WTC11 (cell line): Measurements from ENCODE around the gene SFMBT1.

Experiments used
- GABPB1 ChIP-seq: sonication (generic); formaldehyde crosslinking; IDR thresholded peaks from 2 replicates; pipeline ENCODE4 v1.8.1; 2023; ENCODE audit warnings: mild to moderate bottlenecking, missing genetic modification reagents
- MXD4 ChIP-seq: fragments of 250-450 bp; sonication (Bioruptor Pico); IDR thresholded peaks from 2 replicates; pipeline ENCODE4 v1.8.0; 2021; ENCODE audit warnings: mild to moderate bottlenecking, moderate library complexity, borderline replicate concordance
- NFE2L1 ChIP-seq: sonication (generic); formaldehyde crosslinking; IDR thresholded peaks from 2 replicates; pipeline ENCODE4 v1.8.1; 2023; ENCODE audit warnings: missing genetic modification reagents
- NFYB ChIP-seq: sonication (generic); formaldehyde crosslinking; conservative IDR thresholded peaks from 2 replicates; pipeline ENCODE4 v1.8.0; 2022; ENCODE audit warnings: low read depth, missing genetic modification reagents
- RORB ChIP-seq: fragments of 250-450 bp; sonication (Bioruptor Pico); IDR thresholded peaks from 2 replicates; pipeline ENCODE4 v1.9.0; 2021; ENCODE audit warnings: mild to moderate bottlenecking
- SMAD3 ChIP-seq: sonication (generic); formaldehyde crosslinking; IDR thresholded peaks from 2 replicates; pipeline ENCODE4 v1.8.0; 2022; ENCODE audit warnings: missing genetic modification reagents, mild to moderate bottlenecking, borderline replicate concordance
- ZNF138 ChIP-seq: sonication (generic); formaldehyde crosslinking; conservative IDR thresholded peaks from 2 replicates; pipeline ENCODE4 v1.8.1; 2022; ENCODE audit warnings: mild to moderate bottlenecking, moderate library complexity, missing genetic modification reagents
- TF ChIP-seq, protein P1 (sequence below): fragments of 200-600 bp; IDR thresholded peaks from 2 replicates; pipeline ENCODE4 v1.8.0; 2022; ENCODE audit warnings: antibody characterized with exemption
- TF ChIP-seq, protein P2 (sequence below): sonication (generic); formaldehyde crosslinking; IDR thresholded peaks from 2 replicates; pipeline ENCODE4 v1.8.0; 2023; ENCODE audit warnings: missing genetic modification reagents
- TF ChIP-seq, protein P3 (sequence below): sonication (generic); formaldehyde crosslinking; IDR thresholded peaks from 2 replicates; pipeline ENCODE4 v1.8.0; 2022; ENCODE audit warnings: mild to moderate bottlenecking, missing genetic modification reagents
- TF ChIP-seq, protein P4 (sequence below): sonication (generic); formaldehyde crosslinking; IDR thresholded peaks from 2 replicates; pipeline ENCODE4 v1.8.1; 2023; ENCODE audit warnings: mild to moderate bottlenecking, missing genetic modification reagents
- TF ChIP-seq, protein P5 (sequence below): sonication (generic); formaldehyde crosslinking; IDR thresholded peaks from 2 replicates; pipeline ENCODE4 v1.8.0; 2022; ENCODE audit warnings: mild to moderate bottlenecking, missing genetic modification reagents

DNA sequence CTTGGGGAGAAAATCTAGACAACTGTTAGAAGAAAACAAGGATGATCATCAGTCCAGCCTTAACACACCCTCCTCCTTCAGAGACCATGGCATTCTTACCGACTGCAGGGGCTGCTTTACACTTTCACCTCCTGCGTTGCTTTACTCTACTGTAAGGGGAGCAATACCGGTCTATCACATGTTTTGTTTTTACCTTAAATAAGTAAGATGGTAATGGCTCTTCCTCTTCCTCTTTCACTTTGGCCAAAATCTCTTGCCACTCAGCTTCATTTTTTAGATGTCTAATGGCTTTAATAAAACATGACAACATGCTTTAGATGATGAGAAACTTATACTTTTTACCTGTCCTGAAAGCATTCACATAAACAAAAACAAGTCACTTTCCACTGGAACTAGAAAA, 115.1 kb downstream of the SFMBT1 start:
- TF ChIP-seq, protein P1, sequence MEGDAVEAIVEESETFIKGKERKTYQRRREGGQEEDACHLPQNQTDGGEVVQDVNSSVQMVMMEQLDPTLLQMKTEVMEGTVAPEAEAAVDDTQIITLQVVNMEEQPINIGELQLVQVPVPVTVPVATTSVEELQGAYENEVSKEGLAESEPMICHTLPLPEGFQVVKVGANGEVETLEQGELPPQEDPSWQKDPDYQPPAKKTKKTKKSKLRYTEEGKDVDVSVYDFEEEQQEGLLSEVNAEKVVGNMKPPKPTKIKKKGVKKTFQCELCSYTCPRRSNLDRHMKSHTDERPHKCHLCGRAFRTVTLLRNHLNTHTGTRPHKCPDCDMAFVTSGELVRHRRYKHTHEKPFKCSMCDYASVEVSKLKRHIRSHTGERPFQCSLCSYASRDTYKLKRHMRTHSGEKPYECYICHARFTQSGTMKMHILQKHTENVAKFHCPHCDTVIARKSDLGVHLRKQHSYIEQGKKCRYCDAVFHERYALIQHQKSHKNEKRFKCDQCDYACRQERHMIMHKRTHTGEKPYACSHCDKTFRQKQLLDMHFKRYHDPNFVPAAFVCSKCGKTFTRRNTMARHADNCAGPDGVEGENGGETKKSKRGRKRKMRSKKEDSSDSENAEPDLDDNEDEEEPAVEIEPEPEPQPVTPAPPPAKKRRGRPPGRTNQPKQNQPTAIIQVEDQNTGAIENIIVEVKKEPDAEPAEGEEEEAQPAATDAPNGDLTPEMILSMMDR, result no peak
- TF ChIP-seq, protein P2, sequence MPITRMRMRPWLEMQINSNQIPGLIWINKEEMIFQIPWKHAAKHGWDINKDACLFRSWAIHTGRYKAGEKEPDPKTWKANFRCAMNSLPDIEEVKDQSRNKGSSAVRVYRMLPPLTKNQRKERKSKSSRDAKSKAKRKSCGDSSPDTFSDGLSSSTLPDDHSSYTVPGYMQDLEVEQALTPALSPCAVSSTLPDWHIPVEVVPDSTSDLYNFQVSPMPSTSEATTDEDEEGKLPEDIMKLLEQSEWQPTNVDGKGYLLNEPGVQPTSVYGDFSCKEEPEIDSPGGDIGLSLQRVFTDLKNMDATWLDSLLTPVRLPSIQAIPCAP (CRISPR knock-in tag), result no peak
- TF ChIP-seq SMAD3 (CRISPR knock-in tag) (no peak), ZNF138 (CRISPR knock-in tag) (no peak), GABPB1 (no peak), RORB (CRISPR knock-in tag) (no peak), NFYB (CRISPR knock-in tag) (no peak), NFE2L1 (CRISPR knock-in tag) (no peak), MXD4 (no peak)
- TF ChIP-seq, protein P3, sequence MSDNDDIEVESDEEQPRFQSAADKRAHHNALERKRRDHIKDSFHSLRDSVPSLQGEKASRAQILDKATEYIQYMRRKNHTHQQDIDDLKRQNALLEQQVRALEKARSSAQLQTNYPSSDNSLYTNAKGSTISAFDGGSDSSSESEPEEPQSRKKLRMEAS (CRISPR knock-in tag), result no peak
- TF ChIP-seq, protein P4, sequence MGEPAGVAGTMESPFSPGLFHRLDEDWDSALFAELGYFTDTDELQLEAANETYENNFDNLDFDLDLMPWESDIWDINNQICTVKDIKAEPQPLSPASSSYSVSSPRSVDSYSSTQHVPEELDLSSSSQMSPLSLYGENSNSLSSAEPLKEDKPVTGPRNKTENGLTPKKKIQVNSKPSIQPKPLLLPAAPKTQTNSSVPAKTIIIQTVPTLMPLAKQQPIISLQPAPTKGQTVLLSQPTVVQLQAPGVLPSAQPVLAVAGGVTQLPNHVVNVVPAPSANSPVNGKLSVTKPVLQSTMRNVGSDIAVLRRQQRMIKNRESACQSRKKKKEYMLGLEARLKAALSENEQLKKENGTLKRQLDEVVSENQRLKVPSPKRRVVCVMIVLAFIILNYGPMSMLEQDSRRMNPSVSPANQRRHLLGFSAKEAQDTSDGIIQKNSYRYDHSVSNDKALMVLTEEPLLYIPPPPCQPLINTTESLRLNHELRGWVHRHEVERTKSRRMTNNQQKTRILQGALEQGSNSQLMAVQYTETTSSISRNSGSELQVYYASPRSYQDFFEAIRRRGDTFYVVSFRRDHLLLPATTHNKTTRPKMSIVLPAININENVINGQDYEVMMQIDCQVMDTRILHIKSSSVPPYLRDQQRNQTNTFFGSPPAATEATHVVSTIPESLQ, result no peak
- TF ChIP-seq, protein P5, sequence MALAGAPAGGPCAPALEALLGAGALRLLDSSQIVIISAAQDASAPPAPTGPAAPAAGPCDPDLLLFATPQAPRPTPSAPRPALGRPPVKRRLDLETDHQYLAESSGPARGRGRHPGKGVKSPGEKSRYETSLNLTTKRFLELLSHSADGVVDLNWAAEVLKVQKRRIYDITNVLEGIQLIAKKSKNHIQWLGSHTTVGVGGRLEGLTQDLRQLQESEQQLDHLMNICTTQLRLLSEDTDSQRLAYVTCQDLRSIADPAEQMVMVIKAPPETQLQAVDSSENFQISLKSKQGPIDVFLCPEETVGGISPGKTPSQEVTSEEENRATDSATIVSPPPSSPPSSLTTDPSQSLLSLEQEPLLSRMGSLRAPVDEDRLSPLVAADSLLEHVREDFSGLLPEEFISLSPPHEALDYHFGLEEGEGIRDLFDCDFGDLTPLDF (CRISPR knock-in tag), result no peak
